H4 (cell line): ENCODE results near the gene SYDE1. TPM values are rescaled to one million over a fixed set of nuclear protein-coding genes. Genes with fewer than 3 reads are reported as not detected.
A peak's percentile ranks its signal among the peaks of the same experiment; 100 is the strongest.

Source experiments
- DNase-seq: peaks from one replicate; pipeline ENCODE4 v3.0.0-alpha.2; 2015; ENCODE audit warnings: low spot score
- total RNA-seq: library from RNA; depleted of rRNA; stranded (reverse); fragments of >200 nt; shearing (Covaris generic); gene quantifications from 2 replicates; pipeline ENCODE4 v1.2.3, GENCODE V29; 2014

The SYDE1 gene
- total RNA-seq, 1 experiment from 2014 or later = 11.7 TPM

DNA sequence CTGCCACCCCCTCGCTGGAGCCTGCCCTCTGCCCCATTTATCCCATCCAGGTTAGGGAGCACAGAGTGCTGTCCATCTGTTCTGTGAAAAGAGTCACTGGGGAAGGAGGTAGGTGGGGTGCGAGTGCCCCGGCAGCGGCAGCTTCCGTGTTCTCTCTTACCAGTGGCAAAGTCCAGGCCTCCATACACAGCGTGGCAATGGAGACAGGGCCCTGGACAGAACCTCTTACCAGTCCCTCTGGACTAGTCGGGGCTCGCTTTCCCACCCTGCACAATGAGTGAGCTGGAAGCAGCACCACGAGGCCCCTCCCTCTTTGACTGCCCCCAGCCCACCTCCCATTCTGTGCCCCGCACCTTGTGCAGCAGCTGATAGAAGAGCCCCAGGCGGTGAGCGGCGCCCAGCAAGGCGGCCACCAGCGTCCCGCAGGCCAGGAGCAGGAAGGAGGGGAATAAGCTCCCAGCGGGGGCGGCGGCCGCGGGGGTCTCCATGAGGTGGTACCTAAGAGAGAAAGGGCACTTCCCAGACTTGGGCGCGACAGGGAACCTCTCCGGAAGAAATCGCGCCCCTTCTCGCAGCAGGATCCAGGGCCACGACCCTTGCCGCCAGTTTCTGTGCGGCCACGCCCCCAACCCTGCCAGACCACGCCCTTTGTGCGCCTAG lies 17.5 kb downstream of the SYDE1 start:
- no peak for DNase-seq

DNA sequence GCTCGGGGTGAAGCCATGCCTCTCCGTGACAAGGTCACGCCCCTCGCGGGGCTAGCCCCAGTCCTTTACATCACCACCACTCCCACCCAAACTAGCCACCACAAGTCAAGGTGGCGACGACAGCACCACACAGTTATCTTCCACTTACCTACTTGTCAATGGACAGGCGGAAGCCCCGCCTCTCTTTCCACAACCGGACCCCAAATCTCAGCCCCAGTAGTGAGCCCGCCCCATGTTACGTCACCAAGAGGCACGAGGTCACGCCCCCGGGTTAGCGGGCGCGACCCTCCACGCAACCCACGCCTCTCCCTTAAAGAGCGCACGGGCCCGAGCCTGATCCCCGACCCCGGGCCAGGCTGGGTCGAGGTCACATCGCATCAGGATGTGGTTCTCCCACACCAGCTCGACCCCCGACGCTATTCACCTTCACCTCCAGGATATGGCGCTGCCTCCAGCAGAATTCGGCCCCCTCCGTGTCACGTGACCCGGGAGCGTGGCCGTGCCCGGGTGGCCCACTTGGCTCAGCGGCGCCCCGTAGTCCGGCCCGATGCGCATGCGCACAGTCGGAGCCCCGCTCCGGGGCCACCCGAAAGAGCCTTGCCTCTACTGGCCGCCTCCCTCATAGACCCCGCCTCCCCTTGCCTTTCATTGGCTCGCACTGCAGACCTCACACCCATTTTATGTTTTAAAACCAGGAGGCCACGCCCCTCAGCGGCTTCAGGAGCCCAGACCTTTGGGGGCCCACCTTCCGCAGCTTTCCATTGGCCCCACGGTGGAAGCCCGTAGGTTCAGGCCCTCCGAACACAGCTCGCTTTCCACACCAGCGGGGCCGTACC lies 18.2 kb downstream of the SYDE1 start:
- DNase-seq = peak; percentile 99

- DNase-seq = no peak
Observed at GRCh38 chr19:15126131-15126910, 19.1 kb downstream of the SYDE1 start.

DNA sequence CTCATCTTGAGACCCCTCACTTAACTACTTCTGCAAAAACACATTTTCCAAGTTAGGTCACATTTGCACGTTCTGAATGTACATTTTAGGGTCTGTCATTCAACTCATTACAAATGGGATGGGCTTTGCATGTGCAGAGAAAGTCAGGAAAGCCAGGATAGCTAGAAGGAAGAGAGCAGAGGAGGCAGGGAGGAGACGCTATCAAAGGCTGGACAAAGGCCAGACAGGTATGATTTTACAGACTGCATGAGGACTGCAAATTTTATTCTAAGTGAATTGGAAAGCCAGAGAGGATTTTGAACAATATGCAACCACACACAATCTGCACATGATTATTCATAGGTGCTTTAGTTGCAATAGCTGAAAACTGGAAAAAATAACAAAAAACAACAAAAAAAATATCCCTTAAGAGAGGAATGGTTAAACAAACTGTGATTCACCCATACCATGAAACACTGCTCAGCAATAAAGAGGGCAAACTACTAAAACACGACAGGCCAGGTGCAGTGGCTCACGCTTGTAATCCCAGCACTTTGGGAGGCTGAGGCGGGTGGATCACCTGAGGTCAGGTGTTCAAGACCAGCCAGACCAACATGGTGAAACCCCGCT lies 21.1 kb downstream of the SYDE1 start:
- no peak for DNase-seq

GRCh38 chr19:15129856-15130585 lies 22.8 kb downstream of the SYDE1 start:
- no peak for DNase-seq

- no peak for DNase-seq
Observed at GRCh38 chr19:15136234-15136954, 29.2 kb downstream of the SYDE1 start.

GRCh38 chr19:15137777-15138176 lies 30.6 kb downstream of the SYDE1 start:
- no peak for DNase-seq

DNA sequence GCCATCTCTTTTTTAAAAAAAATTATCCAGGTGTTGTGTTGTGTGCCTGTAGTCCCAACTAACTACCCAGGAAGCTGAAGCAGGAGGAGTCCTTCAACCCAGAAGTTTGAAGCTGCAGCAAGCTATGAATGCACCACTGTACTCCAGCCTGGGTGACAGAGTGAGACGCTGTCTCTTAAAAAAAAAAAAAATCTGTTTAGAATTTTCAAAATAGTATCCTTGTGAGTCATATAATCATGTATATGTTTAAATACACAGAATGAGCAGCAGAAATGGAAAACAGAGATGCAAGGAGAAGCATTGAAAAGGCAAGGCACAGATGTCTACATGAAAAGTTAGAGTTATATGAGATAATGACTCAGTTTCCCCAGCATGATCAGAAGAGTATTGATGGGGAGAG lies 31.2 kb downstream of the SYDE1 start:
- no peak for DNase-seq

GRCh38 chr19:15141143-15141542 lies 33.9 kb downstream of the SYDE1 start:
- no peak for DNase-seq

DNA sequence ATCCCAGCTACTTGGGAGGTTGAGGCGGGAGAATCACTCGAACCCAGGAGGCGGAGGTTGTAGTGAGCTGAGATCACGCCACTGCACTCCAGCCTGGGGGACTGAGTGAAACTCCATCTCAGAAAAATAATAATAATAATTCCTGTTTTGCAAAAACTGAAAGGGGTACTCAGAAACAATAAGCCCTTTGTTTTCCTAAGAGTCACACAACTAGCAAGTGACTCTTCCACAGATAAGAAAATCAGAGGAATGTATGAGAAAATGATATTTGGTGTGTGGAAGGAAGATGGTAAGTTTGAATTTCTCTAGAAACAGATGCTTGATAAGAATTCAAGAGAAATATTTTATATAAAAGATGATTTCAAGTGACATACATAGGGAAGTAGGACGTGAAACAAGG lies 35.1 kb downstream of the SYDE1 start:
- no peak for DNase-seq

GRCh38 chr19:15144046-15144646 lies 36.9 kb downstream of the SYDE1 start:
- DNase-seq = no peak

- DNase-seq = no peak
Observed at GRCh38 chr19:15147090-15147489, 39.9 kb downstream of the SYDE1 start.

DNA sequence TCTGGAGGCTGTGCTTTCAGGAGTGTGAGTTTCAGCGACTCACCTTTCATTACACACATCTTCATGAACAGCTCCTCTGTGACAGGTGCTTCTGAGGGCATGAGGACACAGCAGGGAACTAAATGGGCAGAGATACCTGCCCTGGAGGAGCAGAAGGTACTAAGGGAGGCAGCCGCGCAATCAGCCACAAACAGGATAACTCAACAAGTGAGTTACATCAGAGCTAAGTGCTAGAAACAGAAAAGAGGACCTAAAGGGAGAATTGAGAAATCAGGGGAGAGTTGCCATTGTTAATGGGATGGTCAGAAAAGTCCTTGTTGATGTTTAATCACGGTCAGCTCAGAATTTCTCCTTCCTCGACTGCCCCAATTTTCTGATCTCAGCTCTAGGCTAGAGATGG lies 42.5 kb downstream of the SYDE1 start:
- DNase-seq = no peak

DNA sequence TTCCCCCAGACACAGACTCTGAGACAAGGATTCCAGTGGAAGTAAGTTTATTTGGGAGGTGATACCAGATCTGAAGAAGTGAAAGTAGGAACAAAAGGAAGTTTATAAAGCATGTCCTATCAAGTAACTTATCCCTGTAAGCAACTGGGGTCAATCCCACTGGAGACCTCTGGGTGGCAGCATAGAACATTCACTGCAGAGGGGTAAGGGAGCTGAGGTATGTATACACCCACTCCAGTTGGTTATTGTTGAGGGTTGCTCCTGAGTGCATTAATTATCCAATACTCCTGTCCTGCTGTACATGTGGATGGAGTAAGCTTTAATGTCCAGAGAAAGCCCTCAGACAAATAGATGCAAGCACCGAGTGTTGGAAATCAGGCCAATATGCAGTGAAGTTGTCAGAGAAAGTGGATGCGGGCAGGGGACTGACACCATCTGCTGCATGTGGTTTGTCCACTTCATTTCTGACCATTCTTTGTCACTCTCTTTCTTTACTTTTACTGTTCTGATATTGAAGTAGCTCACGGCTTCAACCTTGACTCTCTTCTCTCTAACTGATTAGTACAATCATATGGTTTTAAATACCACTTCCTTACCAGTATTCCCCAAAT lies 46.9 kb downstream of the SYDE1 start:
- peak; percentile 57 for DNase-seq

GRCh38 chr19:15155296-15155695 lies 48.1 kb downstream of the SYDE1 start:
- DNase-seq = no peak

GRCh38 chr19:15156391-15156790 lies 49.2 kb downstream of the SYDE1 start:
- DNase-seq = no peak

DNA sequence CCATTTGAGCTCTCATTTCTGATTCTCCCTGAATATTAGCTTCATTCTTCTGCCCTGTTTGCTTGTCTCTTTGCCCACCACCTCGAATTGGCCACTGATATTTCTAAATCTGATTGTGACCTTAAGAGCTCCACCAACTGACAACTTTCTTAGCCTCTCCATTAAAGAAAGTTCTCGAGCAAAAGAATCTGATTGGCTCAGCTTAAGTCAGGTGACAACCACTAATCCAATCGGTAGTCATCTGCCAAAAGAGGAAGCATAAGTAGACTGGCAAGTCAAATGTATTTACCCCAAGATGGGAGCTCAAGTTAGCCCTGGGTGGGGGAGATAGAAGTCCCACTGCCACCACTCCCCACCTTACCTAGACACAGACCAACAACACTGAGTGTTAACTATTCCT lies 52.0 kb downstream of the SYDE1 start:
- DNase-seq = no peak

DNA sequence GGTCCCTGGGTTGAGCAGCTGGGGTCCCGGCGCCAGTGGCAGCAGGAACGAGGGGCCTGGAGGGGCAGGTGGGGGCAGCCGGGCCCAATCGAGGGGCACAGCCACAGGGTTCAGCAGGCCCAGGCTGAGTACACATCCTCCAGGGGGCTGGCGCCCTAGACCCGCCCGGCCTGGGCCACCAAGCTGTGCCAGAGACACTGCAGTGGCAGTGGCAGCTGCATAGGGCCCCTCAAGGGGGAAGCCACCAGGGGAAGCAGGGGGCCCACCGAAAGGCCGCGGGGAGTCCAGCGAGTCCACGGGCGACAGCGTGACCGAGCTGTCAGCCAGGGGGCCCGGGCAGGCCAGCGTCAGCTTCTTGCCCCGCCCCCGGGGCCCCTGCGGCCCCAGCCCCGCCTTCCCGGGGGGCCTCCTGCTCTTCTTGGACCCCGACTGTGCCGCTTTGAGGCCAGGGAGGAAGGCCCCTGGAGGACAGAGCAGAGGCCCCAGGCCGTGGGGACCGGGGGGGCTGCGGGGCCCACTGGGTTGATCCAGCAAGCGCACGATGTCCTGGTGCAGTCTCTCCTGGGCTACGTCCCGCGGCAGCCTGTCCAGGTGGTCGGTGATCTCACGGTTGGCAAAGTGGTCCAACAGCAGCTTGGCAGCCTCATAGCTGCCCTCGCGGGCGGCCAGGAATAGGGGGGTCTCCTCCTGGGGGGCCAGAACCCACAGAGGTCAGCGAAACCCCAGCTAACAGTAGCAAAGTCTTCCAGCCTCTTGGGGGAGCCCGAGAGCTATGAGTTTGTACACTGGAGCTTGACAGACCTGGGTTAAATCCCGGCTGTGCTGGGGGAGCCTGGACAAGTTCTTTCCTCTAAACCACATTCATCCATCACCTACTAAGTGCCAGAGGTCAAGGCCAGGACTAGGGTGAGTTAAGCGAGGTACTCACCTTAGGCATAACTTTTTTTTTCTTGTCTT lies 54.1 kb downstream of the SYDE1 start:
- DNase-seq = peak; percentile 43
